ENCODE results near the gene CHP1.
"Not testable (repeated sequence)": the region's sequence is repeated elsewhere in the genome, so short reads cannot be mapped to it uniquely, and the experiment has no call there.

CHP1 gene

GRCh38 chr15:41230650-41231421 lies at the start of gene CHP1, which contains the start of gene EXD1:
Gene CHP1 (plus strand): TSS chr15:41231268. CDS start chr15:41231383, 115 bp downstream.
Gene EXD1 (minus strand): TSS chr15:41230757. CDS start chr15:41226575, 4,182 bp downstream.
- DNase-seq (ENCODE audit: low read depth, low spot score), result peak; percentile 87

- no peak for DNase-seq (ENCODE audit: low read depth, low spot score)
These were observed 48.8 kb upstream of the CHP1 start for GRCh38 chr15:41182266-41182665.

GRCh38 chr15:41183581-41183980 lies 47.5 kb upstream of the CHP1 start:
- DNase-seq (ENCODE audit: low read depth, low spot score), result no peak

GRCh38 chr15:41194444-41194843 lies 36.6 kb upstream of the CHP1 start:
- no peak for DNase-seq (ENCODE audit: low read depth, low spot score)

- no peak for DNase-seq (ENCODE audit: low read depth, low spot score)
These were observed 31.6 kb upstream of the CHP1 start for GRCh38 chr15:41199470-41199869.

- no peak for DNase-seq (ENCODE audit: low read depth, low spot score)
These were observed 27.7 kb upstream of the CHP1 start for GRCh38 chr15:41203395-41203794.

- DNase-seq (ENCODE audit: low read depth, low spot score), result no peak
These were observed 25.8 kb upstream of the CHP1 start for GRCh38 chr15:41205315-41205714.

GRCh38 chr15:41207687-41208448 lies 23.2 kb upstream of the CHP1 start:
- DNase-seq (ENCODE audit: low read depth, low spot score), result no peak

GRCh38 chr15:41215708-41216107 lies 15.4 kb upstream of the CHP1 start:
- DNase-seq (ENCODE audit: low read depth, low spot score), result no peak

GRCh38 chr15:41218851-41219250 lies 12.2 kb upstream of the CHP1 start:
- no peak for DNase-seq (ENCODE audit: low read depth, low spot score)

GRCh38 chr15:41219381-41219780 lies 11.7 kb upstream of the CHP1 start:
- DNase-seq (ENCODE audit: low read depth, low spot score), result no peak

- no peak for DNase-seq (ENCODE audit: low read depth, low spot score)
These were observed 771 bp upstream of the CHP1 start for GRCh38 chr15:41230345-41230649.

- DNase-seq (ENCODE audit: low read depth, low spot score), result no peak
These were observed 556 bp downstream of the CHP1 start for GRCh38 chr15:41231422-41232226.

- DNase-seq (ENCODE audit: low read depth, low spot score), result no peak
These were observed 2.3 kb downstream of the CHP1 start for GRCh38 chr15:41233367-41233771.

GRCh38 chr15:41235228-41235627 lies 4.2 kb downstream of the CHP1 start:
- DNase-seq (ENCODE audit: low read depth, low spot score), result not testable (repeated sequence)

- DNase-seq (ENCODE audit: low read depth, low spot score), result no peak
These were observed 4.9 kb downstream of the CHP1 start for GRCh38 chr15:41235929-41236328.

GRCh38 chr15:41238100-41238499 lies 7.0 kb downstream of the CHP1 start:
- DNase-seq (ENCODE audit: low read depth, low spot score), result no peak

GRCh38 chr15:41241221-41241964 lies 10.3 kb downstream of the CHP1 start:
- no peak for DNase-seq (ENCODE audit: low read depth, low spot score)

GRCh38 chr15:41250745-41251144 lies 19.7 kb downstream of the CHP1 start:
- DNase-seq (ENCODE audit: low read depth, low spot score), result not testable (repeated sequence)

- no peak for DNase-seq (ENCODE audit: low read depth, low spot score)
These were observed 20.3 kb downstream of the CHP1 start for GRCh38 chr15:41251411-41251810.

- no peak for DNase-seq (ENCODE audit: low read depth, low spot score)
These were observed 23.5 kb downstream of the CHP1 start for GRCh38 chr15:41254560-41254959.

All from activated CD4-positive, CD25-positive, alpha-beta regulatory T cell treated with anti-CD3 and anti-CD28 coated beads, Interleukin-2, amount 50 U/mL, for 16 hours (primary cell).